ENCODE measurements around the gene AK8.

The AK8 gene, protein sequence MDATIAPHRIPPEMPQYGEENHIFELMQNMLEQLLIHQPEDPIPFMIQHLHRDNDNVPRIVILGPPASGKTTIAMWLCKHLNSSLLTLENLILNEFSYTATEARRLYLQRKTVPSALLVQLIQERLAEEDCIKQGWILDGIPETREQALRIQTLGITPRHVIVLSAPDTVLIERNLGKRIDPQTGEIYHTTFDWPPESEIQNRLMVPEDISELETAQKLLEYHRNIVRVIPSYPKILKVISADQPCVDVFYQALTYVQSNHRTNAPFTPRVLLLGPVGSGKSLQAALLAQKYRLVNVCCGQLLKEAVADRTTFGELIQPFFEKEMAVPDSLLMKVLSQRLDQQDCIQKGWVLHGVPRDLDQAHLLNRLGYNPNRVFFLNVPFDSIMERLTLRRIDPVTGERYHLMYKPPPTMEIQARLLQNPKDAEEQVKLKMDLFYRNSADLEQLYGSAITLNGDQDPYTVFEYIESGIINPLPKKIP

DNA sequence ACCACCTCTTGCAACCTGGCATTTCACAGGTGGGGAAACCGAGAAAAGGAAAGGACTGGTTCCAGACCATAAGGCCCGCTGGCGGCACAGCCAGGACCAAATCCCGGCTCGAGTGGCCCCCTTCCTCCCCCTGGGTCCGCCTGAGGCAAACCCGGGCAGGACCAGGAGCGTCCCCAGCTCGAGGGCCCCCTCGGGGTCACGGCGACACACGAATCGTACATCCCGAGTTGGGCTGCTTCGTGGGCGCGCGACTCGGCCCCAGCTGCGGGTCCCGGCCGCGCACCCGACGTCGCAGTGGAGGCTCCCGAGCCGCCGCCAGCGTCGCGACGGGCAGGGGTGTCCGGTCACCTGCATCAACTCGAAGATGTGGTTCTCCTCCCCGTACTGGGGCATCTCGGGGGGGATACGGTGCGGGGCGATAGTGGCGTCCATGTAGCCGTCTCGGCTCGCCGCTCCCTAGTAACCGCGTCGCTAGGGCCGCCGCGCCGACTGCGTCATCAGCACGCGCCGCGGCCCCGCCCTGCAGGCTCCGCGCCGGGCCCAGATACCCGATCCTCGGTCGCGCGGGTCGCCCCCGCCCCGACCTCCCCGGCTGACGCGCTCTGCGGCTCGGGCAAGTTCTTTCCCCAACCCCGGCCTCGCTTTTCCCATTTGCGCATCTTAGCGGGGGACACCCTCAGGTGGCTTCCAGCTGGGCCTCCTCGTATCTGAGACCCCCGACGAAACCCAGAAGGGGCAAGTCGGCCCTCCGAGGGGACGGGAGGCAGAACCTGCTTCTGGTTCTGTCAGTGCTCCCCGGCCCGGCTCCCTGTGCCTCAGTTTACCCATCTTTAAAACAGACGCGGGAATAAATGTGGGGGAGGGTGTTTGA is at the start of gene AK8:
TSS of gene AK8 (minus strand) at position 461 of the 871 bp plus-strand sequence. CDS start at position 432, 29 bp downstream.
- DNase-seq = peak; percentile 81

DNA sequence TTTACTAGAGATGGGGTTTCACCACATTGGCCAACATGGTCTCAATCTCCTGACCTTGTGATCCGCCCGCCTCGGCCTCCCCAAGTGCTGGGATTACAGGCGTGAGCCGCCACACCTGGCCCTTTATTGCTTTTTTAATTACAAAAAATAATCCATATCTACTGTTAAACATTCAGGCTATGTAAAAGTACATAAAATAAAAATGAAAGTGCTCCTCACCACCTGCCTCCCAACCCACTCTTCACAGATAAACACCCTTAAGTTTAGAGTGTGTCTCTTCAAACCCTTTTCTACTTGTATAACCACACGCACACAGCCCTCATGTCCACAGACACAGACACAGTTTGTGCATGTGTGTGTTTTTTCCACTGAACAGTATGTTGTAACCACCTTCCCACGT is 49.6 kb upstream of the AK8 start:
- DNase-seq = no peak

DNA sequence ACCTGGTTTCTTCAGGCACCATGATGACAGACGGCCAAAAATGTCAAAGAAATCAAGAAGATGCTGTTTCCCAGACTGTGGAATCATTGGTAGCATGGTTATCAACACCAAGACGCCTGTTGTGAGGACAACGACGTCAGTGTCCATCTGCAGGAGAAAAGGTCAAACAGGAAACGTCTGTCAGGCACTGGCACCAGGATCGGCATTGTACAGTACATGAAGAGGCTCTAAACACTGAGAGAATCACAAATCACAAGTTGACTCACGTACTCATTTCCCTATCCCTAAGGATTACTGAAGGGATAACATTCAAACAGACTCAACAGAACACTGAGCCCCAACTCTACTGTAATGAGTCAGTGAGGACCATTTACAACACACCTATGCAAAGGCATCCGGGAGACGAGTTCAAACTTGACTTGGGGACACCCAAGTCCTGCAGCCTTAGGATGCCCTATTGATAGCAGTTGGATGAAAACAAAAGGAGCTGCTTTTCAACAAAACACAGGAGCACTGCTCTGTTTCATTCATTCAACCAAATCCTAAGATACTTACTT is 45.3 kb upstream of the AK8 start:
- no peak for DNase-seq

DNA sequence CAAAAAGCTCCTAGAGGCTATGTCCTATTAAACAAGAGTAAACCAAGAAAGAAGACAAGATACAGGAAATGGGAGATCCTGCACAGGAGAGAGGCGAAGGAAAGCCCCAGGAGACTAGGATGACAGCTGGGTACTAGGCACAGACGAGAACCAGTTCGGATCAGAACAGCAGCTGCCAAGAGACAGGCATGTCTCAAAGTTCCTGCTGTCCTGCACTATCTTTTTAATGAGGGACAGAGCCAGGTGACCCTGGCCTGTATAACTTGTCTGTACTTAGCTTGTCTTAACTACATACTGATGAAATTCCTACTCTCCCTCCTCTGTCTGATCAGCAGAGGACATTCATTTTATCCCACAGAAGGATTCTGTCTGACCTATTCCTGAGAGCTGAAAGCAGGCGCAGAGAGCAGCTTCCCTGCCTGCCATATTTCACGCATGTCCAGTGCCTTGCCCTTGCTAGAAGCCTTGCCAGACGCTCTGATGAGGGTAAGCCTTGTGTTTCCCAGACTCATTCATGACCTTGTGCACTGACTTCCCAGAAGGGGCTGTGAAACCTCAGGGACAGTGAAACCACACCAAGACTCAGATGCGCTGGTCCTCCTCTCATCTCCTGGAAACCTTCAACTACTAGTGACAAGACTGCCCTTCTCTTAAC is 41.7 kb upstream of the AK8 start:
- DNase-seq = no peak

DNA sequence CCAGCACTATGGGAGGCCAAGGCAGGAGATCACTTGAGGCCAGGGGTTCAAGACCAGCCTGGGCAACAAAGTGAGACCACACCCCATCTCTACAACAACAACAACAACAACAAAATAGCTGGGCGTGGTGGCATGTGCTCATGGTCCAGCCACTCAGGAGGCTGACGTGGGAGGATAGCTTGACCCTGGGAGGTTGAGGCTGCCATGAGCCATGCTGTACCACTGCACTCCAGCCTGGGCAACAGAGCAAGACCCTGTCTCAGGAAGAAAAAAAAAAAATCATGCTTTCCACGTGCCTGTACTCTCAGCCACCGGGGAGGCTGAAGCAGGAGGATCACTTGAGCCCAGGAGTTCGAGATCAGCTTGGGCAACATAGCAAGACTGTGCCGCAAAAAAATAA is 36.8 kb upstream of the AK8 start:
- DNase-seq = no peak

DNA sequence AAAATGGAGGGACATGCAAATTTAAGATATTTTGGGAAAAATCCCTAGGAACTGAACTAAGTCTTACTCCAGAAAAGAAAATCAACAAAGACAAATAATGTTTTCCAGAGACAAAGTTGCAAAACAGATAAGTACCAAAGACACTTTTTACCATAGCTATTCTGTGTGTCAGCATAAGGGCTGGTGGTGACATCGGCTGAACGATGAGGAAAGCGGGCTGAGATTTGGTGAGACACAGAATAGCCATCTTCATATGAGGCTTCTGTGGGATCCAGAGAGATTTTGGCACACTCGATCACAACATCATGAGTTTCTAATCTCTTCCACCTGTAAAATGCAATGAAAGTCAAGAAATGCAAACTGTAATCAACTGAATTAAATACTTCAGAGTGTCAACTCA is 34.0 kb upstream of the AK8 start:
- DNase-seq = no peak

DNA sequence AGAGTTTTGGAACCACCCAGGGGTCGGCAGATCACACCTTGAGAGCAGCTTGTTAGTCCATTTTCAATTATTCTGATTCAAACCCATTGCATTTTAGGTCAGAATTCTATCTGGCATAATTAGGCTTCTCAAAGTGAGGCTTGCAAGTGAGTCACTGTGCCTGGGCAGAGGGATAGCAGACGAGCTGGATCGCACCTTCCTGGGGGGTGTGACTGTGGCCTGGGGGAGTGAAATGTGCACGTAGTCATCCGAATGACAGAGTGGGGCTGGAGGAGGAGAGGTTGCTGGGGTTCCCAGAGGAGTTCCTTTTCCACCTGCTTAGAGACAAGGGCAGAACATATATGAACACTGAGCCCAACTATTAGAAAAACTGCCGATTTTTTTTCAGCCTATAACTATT is 32.3 kb upstream of the AK8 start:
- DNase-seq = no peak

DNA sequence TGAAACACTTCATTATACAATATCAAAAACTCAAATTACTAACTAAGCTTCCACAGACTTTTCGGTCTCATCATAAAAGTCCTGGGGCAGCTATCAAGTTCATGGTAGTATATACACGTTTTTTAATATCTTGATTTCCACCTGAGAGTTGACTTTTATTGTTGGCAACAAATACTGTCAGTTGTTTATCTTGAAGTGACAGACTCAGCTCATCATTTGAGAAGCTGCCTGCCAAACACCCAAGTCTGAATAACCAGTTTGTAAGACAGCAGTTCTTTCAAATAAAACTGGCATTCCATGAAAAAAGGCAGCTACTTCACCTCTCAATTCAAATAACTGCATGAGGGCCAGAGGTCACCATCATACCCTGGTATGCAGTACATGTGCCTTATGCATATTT is 31.2 kb upstream of the AK8 start:
- peak; percentile 19 for DNase-seq

DNA sequence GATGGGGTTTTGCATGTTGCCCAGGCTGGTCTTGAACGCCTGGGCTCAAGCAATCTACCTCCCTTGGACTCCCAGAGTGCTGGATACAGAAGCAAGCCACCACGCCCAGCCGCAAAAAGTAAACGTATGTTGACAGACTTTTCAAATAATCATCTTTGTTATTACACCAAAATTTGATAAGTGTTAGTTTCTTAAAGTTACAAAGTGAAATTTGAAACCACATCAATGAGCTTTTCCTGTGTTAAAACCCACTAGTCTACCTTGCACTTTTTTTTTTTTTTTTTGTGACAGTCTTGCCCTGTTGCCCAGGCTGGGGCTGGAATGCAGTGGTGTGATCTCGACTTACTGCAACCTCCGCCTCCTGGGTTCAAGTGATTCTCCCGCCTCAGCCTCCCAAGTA is 30.6 kb upstream of the AK8 start:
- DNase-seq = no peak

DNA sequence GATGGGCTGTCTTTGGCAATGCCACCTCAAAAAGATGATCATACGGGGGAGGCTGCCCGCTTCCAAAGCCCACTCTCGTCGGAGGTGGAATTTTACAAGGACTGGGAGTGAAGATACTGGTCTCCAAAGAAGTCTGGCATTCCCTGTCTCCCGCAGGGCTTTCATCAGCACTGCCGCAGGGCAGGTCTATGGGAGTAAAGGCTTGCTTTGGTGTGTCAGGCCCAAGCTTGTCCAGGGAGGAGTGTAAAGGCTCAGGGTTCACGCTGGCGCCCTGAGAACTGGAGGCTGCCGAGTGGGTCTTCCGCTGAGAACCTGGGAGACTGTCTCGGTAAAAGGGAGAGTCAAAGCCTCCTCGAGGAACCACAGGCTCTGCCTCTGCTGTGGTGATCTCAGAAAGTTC is 27.6 kb upstream of the AK8 start:
- DNase-seq = no peak

DNA sequence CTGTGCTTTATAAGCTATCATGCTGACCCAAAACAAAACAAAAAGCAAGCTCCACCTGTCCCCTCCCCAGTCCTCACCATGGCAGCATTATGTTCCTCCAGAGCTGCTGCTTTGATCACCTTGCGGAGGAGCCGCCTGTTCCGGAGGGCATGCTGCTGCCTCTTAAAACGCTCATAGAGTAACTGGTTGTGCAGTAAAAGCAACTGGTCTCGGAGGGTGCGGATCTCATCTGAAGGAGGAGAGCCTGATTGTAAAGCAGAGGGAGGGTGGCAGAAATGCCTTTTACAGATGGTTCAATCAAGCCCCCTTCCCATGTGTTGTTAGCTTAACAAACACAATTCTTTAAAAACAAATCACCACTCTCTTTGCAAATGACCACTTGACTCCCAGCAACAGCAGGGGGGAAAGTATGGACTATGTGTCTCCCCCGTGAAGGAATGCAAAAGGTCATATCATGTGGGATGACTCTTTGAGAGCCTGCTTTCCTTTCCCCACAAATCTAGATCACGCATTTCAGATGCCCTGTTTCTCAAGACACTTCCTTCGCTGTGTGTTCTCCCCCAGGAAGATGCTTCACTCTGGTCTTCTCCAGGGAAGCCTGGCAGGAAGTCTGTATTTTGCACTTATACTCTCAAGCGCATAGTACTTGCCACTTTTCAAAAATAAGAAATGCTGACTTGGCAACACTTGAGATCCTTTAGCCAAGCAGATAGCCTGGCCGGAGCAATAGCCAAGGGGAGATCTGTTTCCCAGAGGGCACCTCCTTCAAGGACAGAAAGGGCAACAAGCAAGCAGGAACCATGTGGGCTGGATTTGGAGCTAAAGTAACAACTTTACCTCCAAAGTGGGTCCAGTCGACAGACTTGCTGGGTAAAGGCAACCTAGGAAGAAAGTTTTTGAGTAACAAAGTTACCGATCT is 25.7 kb upstream of the AK8 start:
- no peak for DNase-seq

DNA sequence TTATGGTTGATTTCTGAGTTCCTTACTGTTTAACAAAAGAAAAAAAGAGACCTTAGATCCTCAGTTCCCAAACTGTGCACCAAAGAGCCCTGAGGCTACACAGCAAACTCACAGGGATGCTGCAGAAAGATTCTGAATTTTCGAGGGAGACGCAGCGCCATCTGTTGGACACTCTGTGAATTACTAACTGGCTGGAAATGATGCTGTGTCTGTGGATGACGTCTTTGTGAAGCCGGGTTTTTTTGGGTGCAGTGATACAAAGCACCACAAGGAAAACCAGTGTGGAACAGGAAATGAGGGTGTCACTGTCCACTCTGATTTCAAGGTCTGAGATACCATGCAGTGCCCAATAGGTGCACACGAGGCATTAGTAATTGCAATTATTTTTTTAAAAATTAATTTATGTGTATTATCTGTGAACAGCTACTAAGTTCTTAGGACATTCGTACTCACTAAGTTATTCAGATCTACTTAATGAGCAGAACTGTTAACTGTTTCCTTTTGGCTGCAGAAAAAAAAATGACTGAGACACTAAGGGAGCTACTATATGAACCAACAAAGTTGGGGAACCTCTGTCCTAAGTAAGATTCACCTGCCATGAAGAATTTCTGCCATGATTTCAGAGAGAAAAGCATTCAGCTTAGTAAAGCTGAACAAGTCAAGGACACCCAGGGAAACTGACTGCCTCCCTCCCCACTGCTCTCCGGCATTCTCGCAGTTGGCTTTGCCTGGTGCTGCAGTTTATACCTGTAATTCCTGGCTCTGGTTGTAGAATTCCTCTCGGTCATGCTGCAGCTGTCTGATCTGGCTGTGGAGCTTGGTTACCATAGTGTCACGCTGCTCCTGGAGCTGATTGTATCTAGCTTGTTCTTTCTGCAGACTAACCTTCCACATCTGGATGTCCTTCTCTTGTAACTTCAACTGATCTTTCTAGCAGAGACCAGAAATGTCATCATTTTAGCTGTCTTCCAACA is 24.1 kb upstream of the AK8 start:
- peak; percentile 90 for DNase-seq

DNA sequence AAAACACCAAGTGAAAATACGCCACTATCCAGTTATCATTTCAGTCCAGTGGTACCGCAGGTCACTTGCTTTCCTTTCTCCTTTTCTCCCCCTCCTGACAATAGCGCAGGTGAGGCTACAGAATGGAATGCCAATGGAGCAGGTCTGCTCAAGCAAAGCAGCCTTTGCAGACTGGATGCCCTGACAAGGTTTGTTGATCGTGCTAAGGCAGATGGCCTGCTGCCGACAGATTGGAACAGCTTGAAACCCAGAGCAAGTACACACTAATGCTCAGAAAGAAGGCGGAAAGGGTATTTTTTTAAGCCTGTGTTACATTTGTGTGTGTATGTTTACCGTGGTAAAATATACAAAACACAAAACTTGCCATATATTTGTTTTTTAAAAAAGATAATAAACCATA is 20.0 kb upstream of the AK8 start:
- DNase-seq = no peak

DNA sequence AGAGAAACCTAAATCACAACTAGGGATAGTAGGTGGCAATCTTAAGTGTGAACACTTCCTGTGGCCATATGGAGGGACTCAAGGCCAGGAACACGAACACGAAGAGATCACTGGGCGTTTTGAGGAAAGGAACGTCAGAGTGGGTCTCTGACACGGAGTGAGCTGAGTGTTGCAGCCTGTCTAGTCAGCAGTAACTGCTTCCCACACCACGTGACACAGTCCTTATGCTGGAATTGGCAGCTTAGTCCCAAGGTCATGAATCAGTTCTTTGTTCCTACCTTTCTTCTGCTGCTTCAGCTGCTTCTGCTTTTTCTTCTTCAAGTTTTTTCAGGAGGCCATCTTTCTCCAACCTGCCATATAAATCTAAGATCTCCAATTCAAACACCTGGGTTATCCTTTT is 18.8 kb upstream of the AK8 start:
- no peak for DNase-seq

DNA sequence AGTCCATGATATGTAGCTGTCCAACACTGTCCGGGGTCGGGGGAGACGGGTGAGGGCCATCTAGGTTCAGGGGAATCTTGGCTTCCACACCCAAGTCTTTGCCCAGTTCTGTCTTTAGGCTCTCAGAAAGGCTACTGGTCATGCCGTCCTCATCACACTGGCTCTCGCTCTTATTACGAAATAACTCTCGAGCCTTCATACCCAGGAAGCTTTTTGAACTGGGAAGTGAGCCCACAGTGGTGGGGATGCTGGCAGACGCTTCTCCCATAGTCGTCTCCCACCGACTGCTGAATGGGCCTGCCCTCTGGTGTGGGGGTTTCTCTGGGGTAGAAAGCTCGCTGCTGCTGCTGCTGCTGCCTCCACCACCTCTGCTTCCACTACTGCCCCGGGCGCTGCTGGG is 18.2 kb upstream of the AK8 start:
- no peak for DNase-seq

DNA sequence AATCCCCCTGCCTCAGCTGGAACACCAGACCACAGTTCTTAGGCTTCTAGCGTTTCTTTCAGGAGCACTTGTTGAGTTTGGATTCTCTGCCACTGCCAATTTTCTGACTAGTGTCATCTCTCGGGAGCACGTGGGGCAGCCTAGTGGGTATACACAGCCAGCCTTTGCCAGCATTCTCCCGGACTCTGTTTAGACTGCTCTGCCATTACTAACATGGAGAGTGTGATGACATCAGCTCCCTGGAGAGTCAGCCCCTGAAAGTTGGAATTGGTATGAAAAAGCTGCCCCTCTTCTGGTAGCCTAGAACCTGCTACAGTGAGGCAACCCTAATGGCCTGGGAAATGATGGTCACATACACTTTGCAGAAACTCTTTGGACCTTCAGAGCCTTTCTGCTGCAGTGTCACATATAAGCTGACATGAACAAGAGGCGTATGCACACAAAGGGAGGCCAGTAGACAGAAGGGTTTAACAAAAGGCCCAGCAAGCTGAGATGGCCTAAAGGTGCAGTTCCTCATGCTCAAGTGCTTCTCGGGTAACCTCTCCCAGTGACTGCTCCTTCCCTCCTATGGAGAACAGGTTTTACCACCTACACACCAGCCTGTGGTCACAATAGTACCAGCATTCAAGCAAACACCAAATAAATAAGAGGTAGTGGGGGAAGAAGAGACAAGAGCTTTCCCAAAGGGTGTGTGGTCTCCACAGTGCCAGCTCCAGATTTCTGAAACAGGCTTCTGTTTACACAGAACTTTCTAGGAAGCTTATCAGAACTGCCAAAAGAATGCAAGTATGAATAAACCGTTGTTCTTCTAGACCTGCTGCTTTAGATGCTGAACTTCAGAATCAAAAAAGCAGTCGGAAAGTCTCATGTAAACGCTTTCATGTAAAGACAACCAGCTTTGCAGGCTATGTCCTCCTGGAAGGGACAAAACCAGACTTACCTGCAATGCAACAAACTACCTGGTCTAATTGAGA is 17.1 kb upstream of the AK8 start:
- DNase-seq = peak; percentile 34

DNA sequence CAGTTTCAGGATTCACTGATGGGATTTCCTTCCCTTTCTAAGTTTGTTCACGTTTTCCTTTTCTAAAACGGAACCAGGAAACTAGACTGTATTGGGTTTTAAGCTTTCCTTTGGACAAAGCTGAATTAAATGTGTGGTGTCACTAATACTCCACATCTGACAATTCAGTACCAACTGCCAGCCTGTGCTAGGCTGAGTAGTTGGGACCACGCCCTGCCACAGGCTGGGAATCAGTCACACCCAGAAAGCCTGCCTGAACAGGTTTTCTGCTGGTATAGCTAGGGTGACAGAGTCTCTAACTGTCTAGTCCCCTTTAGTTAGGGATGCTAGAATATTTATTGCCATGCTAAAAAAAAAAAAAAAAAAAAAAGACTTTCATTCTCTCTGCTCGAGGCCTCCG is 16.3 kb upstream of the AK8 start:
- peak; percentile 97 for DNase-seq

DNA sequence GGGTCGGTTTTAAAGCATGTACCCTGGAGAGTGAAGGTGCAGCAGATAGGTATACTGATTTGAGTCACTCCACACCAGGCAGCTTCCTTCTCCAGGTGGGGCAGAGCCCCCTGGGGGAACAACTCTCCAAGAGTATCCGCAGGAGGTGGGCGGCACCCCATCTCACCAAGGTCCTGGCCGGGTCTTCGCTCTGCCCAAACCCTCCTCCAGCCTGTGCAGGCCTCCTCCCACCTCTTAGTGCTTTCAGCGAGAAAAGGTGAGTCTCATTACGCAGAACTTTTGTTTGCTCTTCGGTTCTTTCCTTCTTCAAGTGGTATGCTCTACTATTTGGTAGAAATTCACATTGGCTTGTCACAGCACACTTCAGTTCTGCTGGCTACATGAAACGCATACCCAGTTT is 14.3 kb upstream of the AK8 start:
- no peak for DNase-seq

DNA sequence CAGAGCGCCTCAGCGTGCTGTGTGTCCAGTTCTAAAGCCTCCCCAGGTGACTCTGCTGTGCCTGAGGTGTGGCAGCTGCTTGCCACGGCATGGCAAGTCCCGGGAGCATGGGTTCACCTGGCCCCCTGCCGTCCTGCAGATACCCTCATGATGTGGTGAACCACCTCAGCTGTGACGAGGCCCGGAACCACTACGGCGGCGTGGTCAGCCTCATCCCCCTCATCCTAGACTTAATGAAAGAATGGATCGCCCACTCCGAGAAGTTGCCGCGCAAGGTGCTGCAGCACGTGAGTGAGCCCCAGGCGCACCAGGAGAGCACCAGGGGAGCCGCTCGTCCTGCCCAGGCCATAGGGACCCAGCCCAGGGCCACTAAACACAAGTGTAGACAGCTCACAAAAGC is 10.1 kb upstream of the AK8 start:
- no peak for DNase-seq
